PC-3 (cell line): Measurements from ENCODE around the gene SCUBE1. TPM values are rescaled to one million over a fixed set of nuclear protein-coding genes. Genes with fewer than 3 reads are reported as not detected.

Experiments used
- ATAC-seq: fragments of 200-7000 bp; cut with Tn5 transposase; 2 replicates; pipeline ENCODE4 v1.9.1; 2020; ENCODE audit warnings: mild to moderate bottlenecking, moderate library complexity
- BruUV-seq: library from RNA; stranded (reverse); fragments of 400-500 nt; replicated peaks from 2 replicates; lab custom pipeline; 2021; lab: Mats Ljungman, UMichigan
- CTCF ChIA-PET: fragments of 300-600 bp; sonication (Branson Sonifier 250); formaldehyde crosslinking; loops from one replicate; lab custom pipeline; 2022; ENCODE audit warnings: antibody characterized with exemption; lab: Charles Lee
- POLR2A ChIA-PET: fragments of 300-600 bp; sonication (Branson Sonifier 250); formaldehyde crosslinking; loops from one replicate; lab custom pipeline; 2022; ENCODE audit warnings: antibody characterized with exemption; ENCODE audit not compliant: unreplicated experiment; lab: Charles Lee
- DNase-seq: peaks from one replicate; pipeline ENCODE4 v3.0.0-alpha.2; 2015
- H2AFZ ChIP-seq: fragments of 300-600 bp; sonication (generic); 2 replicates; pipeline ENCODE4 v1.6.0; 2016; ENCODE audit warnings: antibody characterized with exemption, low read length
- H3F3A ChIP-seq: fragments of 300-600 bp; sonication (generic); one replicate; pipeline ENCODE4 v1.6.0; 2017; ENCODE audit warnings: antibody characterized with exemption, low read length, control low read depth, mild to moderate bottlenecking; ENCODE audit not compliant: unreplicated experiment
- H3K27ac ChIP-seq: fragments of 300-600 bp; sonication (generic); 2 replicates; pipeline ENCODE4 v1.5.1; 2016; ENCODE audit warnings: mild to moderate bottlenecking, low read length
- H3K27me3 ChIP-seq: fragments of 300-600 bp; sonication (generic); 2 replicates; pipeline ENCODE4 v1.6.1; 2016; ENCODE audit warnings: low read length, mixed read lengths
- H3K36me3 ChIP-seq: fragments of 300-600 bp; sonication (generic); 2 replicates; pipeline ENCODE4 v1.6.1; 2016; ENCODE audit warnings: low read depth, mixed run types, low read length, mixed read lengths
- H3K4me1 ChIP-seq: fragments of 300-600 bp; sonication (generic); 2 replicates; pipeline ENCODE4 v1.5.1; 2016; ENCODE audit warnings: low read length; ENCODE audit not compliant: insufficient read depth
- H3K4me2 ChIP-seq: fragments of 300-600 bp; sonication (generic); 2 replicates; pipeline ENCODE4 v1.6.0; 2016; ENCODE audit warnings: low read length
- H3K4me3 ChIP-seq: fragments of 300-600 bp; sonication (generic); 2 replicates; pipeline ENCODE4 v1.5.1; 2016; ENCODE audit warnings: mild to moderate bottlenecking, low read length, mixed read lengths
- H3K79me2 ChIP-seq: fragments of 300-600 bp; sonication (generic); 2 replicates; pipeline ENCODE4 v1.6.1; 2017; ENCODE audit warnings: low read length, mixed read lengths
- H3K9ac ChIP-seq: fragments of 300-600 bp; sonication (generic); 2 replicates; pipeline ENCODE4 v1.6.0; 2016; ENCODE audit warnings: mild to moderate bottlenecking, low read length
- H3K9me2 ChIP-seq: fragments of 300-600 bp; sonication (generic); replicated peaks from 2 replicates; pipeline ENCODE4 v1.6.1; 2016; ENCODE audit warnings: mixed run types, low read length, mixed read lengths
- H3K9me3 ChIP-seq: fragments of 300-600 bp; sonication (generic); 2 replicates; pipeline ENCODE4 v1.6.1; 2016; ENCODE audit warnings: low read length, mixed read lengths
- H4K20me1 ChIP-seq: fragments of 300-600 bp; sonication (generic); 2 replicates; pipeline ENCODE4 v1.6.1; 2016; ENCODE audit warnings: low read length, mixed read lengths
- CTCF ChIP-seq: fragments of 300-600 bp; sonication (generic); conservative IDR thresholded peaks from 2 replicates; pipeline ENCODE4 v1.5.1; 2017; ENCODE audit warnings: antibody characterized with exemption, low read depth, mild to moderate bottlenecking, low read length
- EZH2 ChIP-seq: fragments of 300-600 bp; sonication (generic); IDR thresholded peaks from one replicate; pipeline ENCODE4 v1.6.1; 2017; ENCODE audit warnings: antibody characterized with exemption, mild to moderate bottlenecking, low read length; ENCODE audit not compliant: unreplicated experiment
- EZH2phosphoT487 ChIP-seq: fragments of 300-600 bp; sonication (generic); IDR thresholded peaks from 2 replicates; pipeline ENCODE4 v1.6.1; 2018; ENCODE audit warnings: mild to moderate bottlenecking, antibody characterized with exemption, low read length, borderline replicate concordance
- intact Hi-C: fragments of 100-400 bp; cut with micrococcal nuclease; formaldehyde crosslinking; loops from 2 replicates; pipeline ENCODE4 v1.9.0; 2023
- total RNA-seq: library from RNA; depleted of rRNA; stranded (reverse); fragments of >200 nt; gene quantifications from 2 replicates; pipeline ENCODE4 v1.2.3, GENCODE V29; 2014

Gene SCUBE1
- total RNA-seq, 1 experiment from 2014 or later, result not detected

GRCh38 chr22:43334378-43334777 is 8.8 kb downstream of the SCUBE1 start:
- H3K4me1 ChIP-seq, result no peaks in the 10 kb centered on the region

GRCh38 chr22:43333978-43334377 is 9.2 kb downstream of the SCUBE1 start:
- Histone ChIP-seq H3K27ac (no peak overlapping the region), H2AFZ (no peak overlapping the region), H3K4me2 (no peak overlapping the region), H3K4me3 (no peak overlapping the region), H3K9me3 (no peaks in the 10 kb centered on the region), H3K27me3 (peaks cover 11% of the 10 kb centered on the region), H3K9me2 (no peaks in the 10 kb centered on the region), H3K9ac (no peak overlapping the region), H3F3A (no peaks in the 10 kb centered on the region), H3K36me3 (no peaks in the 10 kb centered on the region), H4K20me1 (no peaks in the 10 kb centered on the region), H3K4me1 (no peaks in the 10 kb centered on the region), H3K79me2 (no peaks in the 10 kb centered on the region)
- BruUV-seq, result no TSS peak
- ATAC-seq (no peak), DNase-seq (no peak)
- POLR2A ChIA-PET, result no interaction called here
- intact Hi-C loops, result no loop called here
- TF ChIP-seq EZH2phosphoT487, result no peak
- no peak for TF ChIP-seq EZH2
- TF ChIP-seq CTCF, result no peak
- CTCF ChIA-PET, result no interaction called here

More at GRCh38 chr22:43334378-43334777, 8.8 kb downstream of the SCUBE1 start:
- Histone ChIP-seq H3K36me3 (no peaks in the 10 kb centered on the region), H3K79me2 (no peaks in the 10 kb centered on the region), H3K9ac (no peak overlapping the region), H3K4me2 (no peak overlapping the region), H3K4me3 (no peak overlapping the region), H3K27me3 (peaks cover 11% of the 10 kb centered on the region), H3K27ac (no peak overlapping the region), H3K9me3 (no peaks in the 10 kb centered on the region), H3F3A (no peaks in the 10 kb centered on the region), H3K9me2 (no peaks in the 10 kb centered on the region), H4K20me1 (no peaks in the 10 kb centered on the region), H2AFZ (no peak overlapping the region)
- ATAC-seq, result no peak
- TF ChIP-seq EZH2 (no peak), CTCF (no peak), EZH2phosphoT487 (no peak)
- intact Hi-C loops, result no loop called here
- ChIA-PET POLR2A (no interaction called here), CTCF (no interaction called here)
- no peak for DNase-seq
- BruUV-seq, result no TSS peak

GRCh38 chr22:43333156-43333555 is 10.0 kb downstream of the SCUBE1 start:
- Histone ChIP-seq H3K27ac (no peak overlapping the region), H3K4me1 (no peaks in the 10 kb centered on the region), H3K9me2 (no peaks in the 10 kb centered on the region), H3K79me2 (no peaks in the 10 kb centered on the region), H3K4me3 (no peak overlapping the region), H3K27me3 (peaks cover 11% of the 10 kb centered on the region), H3K36me3 (no peaks in the 10 kb centered on the region), H2AFZ (no peak overlapping the region), H3K4me2 (no peak overlapping the region), H4K20me1 (no peaks in the 10 kb centered on the region), H3K9ac (no peak overlapping the region), H3K9me3 (no peaks in the 10 kb centered on the region), H3F3A (no peaks in the 10 kb centered on the region)
- DNase-seq (no peak), ATAC-seq (no peak)
- POLR2A ChIA-PET, result interaction anchor here (0.5 to 0.6 kb wide), 2 partner anchors 416 to 1178 kb away, joined by 6 to 8 read pairs; no protein-coding TSS in a partner anchor
- intact Hi-C loops, result no loop called here
- BruUV-seq, result no TSS peak
- no peak for TF ChIP-seq EZH2phosphoT487
- TF ChIP-seq EZH2, result no peak
- TF ChIP-seq CTCF, result no peak
- CTCF ChIA-PET, result no interaction called here
